IMR-90 (cell line): ENCODE measurements around the gene HEATR3. TPM values are rescaled to one million over a fixed set of nuclear protein-coding genes. Genes with fewer than 3 reads are reported as not detected.

ENCODE experiments used
- ATAC-seq: fragments of 200-7000 bp; cut with Tn5 transposase; 2 replicates; pipeline ENCODE4 v1.9.1; 2020; ENCODE audit warnings: low read depth, mild to moderate bottlenecking, moderate library complexity
- BruUV-seq: library from RNA; stranded (reverse); fragments of 400-500 nt; replicated peaks from 2 replicates; lab custom pipeline; 2021; lab: Mats Ljungman, UMichigan
- CTCF ChIA-PET: fragments of 300-600 bp; formaldehyde crosslinking; extraction: SDS; loops from one replicate; lab custom pipeline; 2021; ENCODE audit warnings: antibody characterized with exemption; lab: Yijun Ruan, JAX
- POLR2A ChIA-PET: fragments of 300-600 bp; sonication (Branson Sonifier 250); formaldehyde crosslinking; loops from one replicate; lab custom pipeline; 2022; ENCODE audit warnings: antibody characterized with exemption; ENCODE audit not compliant: unreplicated experiment; lab: Charles Lee
- DNase-seq: peaks from one replicate; pipeline ENCODE4 v3.0.0; 2013
- H2AFZ ChIP-seq: replicated peaks from 2 replicates; pipeline ENCODE3; 2013; ENCODE audit warnings: low read length, mild to moderate bottlenecking; ENCODE audit not compliant: poor library complexity
- H2AK5ac ChIP-seq: 2 replicates; pipeline ENCODE4 v1.6.1; 2013; ENCODE audit warnings: low read depth, low read length, inconsistent platforms
- H2AK9ac ChIP-seq: replicated peaks from 2 replicates; pipeline ENCODE3; 2013; ENCODE audit warnings: mild to moderate bottlenecking, low read depth, low read length, moderate library complexity; ENCODE audit not compliant: poor library complexity
- H2BK120ac ChIP-seq: 2 replicates; pipeline ENCODE4 v1.6.1; 2013; ENCODE audit warnings: low read depth, low read length, inconsistent platforms
- H2BK15ac ChIP-seq: 3 replicates; pipeline ENCODE4 v1.6.1; 2013; ENCODE audit warnings: low read depth, low read length, inconsistent platforms
- H2BK20ac ChIP-seq: 2 replicates; pipeline ENCODE4 v1.6.1; 2013; ENCODE audit warnings: low read depth, mild to moderate bottlenecking, inconsistent platforms, low read length, moderate library complexity
- H2BK5ac ChIP-seq: 2 replicates; pipeline ENCODE4 v1.6.1; 2013; ENCODE audit warnings: mild to moderate bottlenecking, low read depth, low read length, inconsistent platforms; ENCODE audit not compliant: poor library complexity, severe bottlenecking
- H3K14ac ChIP-seq: replicated peaks from 2 replicates; pipeline ENCODE4 v1.6.1; 2013; ENCODE audit warnings: low read depth, low read length, inconsistent platforms
- H3K18ac ChIP-seq: 2 replicates; pipeline ENCODE4 v1.6.1; 2013; ENCODE audit warnings: low read depth, low read length, control low read depth
- H3K23ac ChIP-seq: 2 replicates; pipeline ENCODE4 v1.6.1; 2013; ENCODE audit warnings: low read depth, low read length, inconsistent platforms
- H3K27ac ChIP-seq: 2 replicates; pipeline ENCODE4 v1.5.1; 2013; ENCODE audit warnings: mild to moderate bottlenecking, control low read depth, low read length; ENCODE audit not compliant: insufficient read depth
- H3K27me3 ChIP-seq: 2 replicates; pipeline ENCODE4 v1.6.1; 2013; ENCODE audit warnings: low read length; ENCODE audit not compliant: control insufficient read depth, insufficient read depth
- H3K36me3 ChIP-seq: 2 replicates; pipeline ENCODE4 v1.6.1; 2013; ENCODE audit warnings: low read length, mixed read lengths; ENCODE audit not compliant: control insufficient read depth, insufficient read depth
- H3K4ac ChIP-seq: 2 replicates; pipeline ENCODE4 v1.6.1; 2013; ENCODE audit warnings: low read depth, low read length, inconsistent platforms
- H3K4me1 ChIP-seq: 2 replicates; pipeline ENCODE4 v1.6.1; 2013; ENCODE audit warnings: low read length, mixed read lengths; ENCODE audit not compliant: control insufficient read depth, insufficient read depth
- H3K4me2 ChIP-seq: 2 replicates; pipeline ENCODE4 v1.6.1; 2013; ENCODE audit warnings: low read depth, mild to moderate bottlenecking, control low read depth, low read length, moderate library complexity
- H3K4me3 ChIP-seq: 2 replicates; pipeline ENCODE4 v1.5.1; 2013; ENCODE audit warnings: low read depth, mild to moderate bottlenecking, control low read depth, low read length, moderate library complexity; ENCODE audit not compliant: insufficient read depth
- H3K56ac ChIP-seq: 2 replicates; pipeline ENCODE4 v1.6.1; 2013; ENCODE audit warnings: low read length, inconsistent platforms; ENCODE audit not compliant: insufficient read depth; ENCODE audit errors: extremely low read depth
- H3K79me1 ChIP-seq, 2 experiments: 2 replicates each; pipeline ENCODE4 v1.6.1; 2013; ENCODE audit warnings: low read length in 2 of 2, inconsistent platforms in 1 of 2, low read depth in 1 of 2
- H3K9ac ChIP-seq: 2 replicates; pipeline ENCODE4 v1.6.1; 2013; ENCODE audit warnings: low read depth, low read length, control low read depth
- H3K9me1 ChIP-seq: 2 replicates; pipeline ENCODE4 v1.6.1; 2013; ENCODE audit warnings: low read length, inconsistent platforms; ENCODE audit not compliant: insufficient read depth
- H3K9me3 ChIP-seq: 2 replicates; pipeline ENCODE4 v1.6.1; 2013; ENCODE audit warnings: low read length; ENCODE audit not compliant: control insufficient read depth, insufficient read depth
- H4K20me1 ChIP-seq: 2 replicates; pipeline ENCODE4 v1.6.1; 2013; ENCODE audit warnings: low read length, inconsistent platforms; ENCODE audit not compliant: insufficient read depth
- H4K5ac ChIP-seq: 2 replicates; pipeline ENCODE4 v1.6.1; 2013; ENCODE audit warnings: mild to moderate bottlenecking, low read depth, low read length, control low read depth
- H4K8ac ChIP-seq, 2 experiments: 2 replicates each; pipeline ENCODE4 v1.6.1; 2013; ENCODE audit warnings: low read depth in 2 of 2, low read length in 2 of 2, control low read depth in 1 of 2, inconsistent platforms in 1 of 2
- H4K91ac ChIP-seq: 2 replicates; pipeline ENCODE4 v1.6.1; 2013; ENCODE audit warnings: low read depth, low read length, inconsistent platforms; ENCODE audit not compliant: insufficient read depth
- BHLHE40 ChIP-seq: fragments of 150-350 bp; IDR thresholded peaks from 2 replicates; pipeline ENCODE4 v1.6.1; 2016; ENCODE audit warnings: mild to moderate bottlenecking, low read depth, low read length
- CEBPB ChIP-seq: IDR thresholded peaks from 2 replicates; pipeline ENCODE4 v1.6.1; 2012; ENCODE audit warnings: low read depth, low read length, improper control_type of control experiment
- CHD1 ChIP-seq: IDR thresholded peaks from 2 replicates; pipeline ENCODE4 v1.6.1; 2012; ENCODE audit warnings: low read depth, low read length, improper control_type of control experiment
- ELK1 ChIP-seq: fragments of 150-350 bp; IDR thresholded peaks from 2 replicates; pipeline ENCODE4 v1.6.1; 2016; ENCODE audit warnings: low read depth, mild to moderate bottlenecking, low read length, moderate library complexity, borderline replicate concordance
- FOS ChIP-seq: fragments of 150-350 bp; IDR thresholded peaks from 2 replicates; pipeline ENCODE4 v1.6.1; 2016; ENCODE audit warnings: low read depth, low read length
- MAFK ChIP-seq: IDR thresholded peaks from 2 replicates; pipeline ENCODE4 v1.6.1; 2012; ENCODE audit warnings: low read depth, low read length, improper control_type of control experiment
- MAZ ChIP-seq: IDR thresholded peaks from 2 replicates; pipeline ENCODE4 v1.6.1; 2012; ENCODE audit warnings: low read depth, mild to moderate bottlenecking, low read length, improper control_type of control experiment, moderate library complexity, borderline replicate concordance
- MXI1 ChIP-seq: IDR thresholded peaks from 2 replicates; pipeline ENCODE4 v1.6.1; 2012; ENCODE audit warnings: low read depth, mild to moderate bottlenecking, low read length, moderate library complexity, borderline replicate concordance
- NFE2L2 ChIP-seq: fragments of 150-350 bp; IDR thresholded peaks from 2 replicates; pipeline ENCODE4 v1.6.1; 2016; ENCODE audit warnings: low read depth, mild to moderate bottlenecking, low read length
- POLR2A ChIP-seq: IDR thresholded peaks from 2 replicates; pipeline ENCODE4 v1.6.1; 2012; ENCODE audit warnings: mild to moderate bottlenecking, low read depth, low read length
- RAD21 ChIP-seq: IDR thresholded peaks from 2 replicates; pipeline ENCODE4 v1.6.1; 2012; ENCODE audit warnings: low read length, improper control_type of control experiment
- RCOR1 ChIP-seq: IDR thresholded peaks from 2 replicates; pipeline ENCODE4 v1.6.1; 2012; ENCODE audit warnings: mild to moderate bottlenecking, low read length, improper control_type of control experiment; ENCODE audit not compliant: insufficient replicate concordance
- RFX5 ChIP-seq: IDR thresholded peaks from 2 replicates; pipeline ENCODE4 v1.8.0; 2012; ENCODE audit warnings: low read depth, mild to moderate bottlenecking, low read length, moderate library complexity
- SMC3 ChIP-seq: fragments of 150-350 bp; IDR thresholded peaks from 2 replicates; pipeline ENCODE4 v1.6.1; 2016; ENCODE audit warnings: low read depth, mild to moderate bottlenecking, antibody characterized with exemption, low read length, moderate library complexity
- USF2 ChIP-seq: fragments of 150-350 bp; IDR thresholded peaks from 2 replicates; pipeline ENCODE4 v1.6.1; 2017; ENCODE audit warnings: mild to moderate bottlenecking, antibody characterized with exemption, low read length, low read depth
- WGBS, 2 experiments: methylation state at CpG; one replicate each; pipeline versions ENCODE4 v1.1.5 to v1.1.7; 2013; ENCODE audit warnings: missing lambda C conversion rate in 2 of 2; ENCODE audit not compliant: insufficient read length in 1 of 2; ENCODE audit errors: extremely low coverage in 2 of 2; 5-methylcytosine and 5-hydroxymethylcytosine counted together
- dilution Hi-C: fragments of 300-500 bp; cut with HindIII; formaldehyde crosslinking; loops from one replicate; pipeline ENCODE4 v1.14.3; 2018; ENCODE audit warnings: low sequenced_read_pairs; ENCODE audit not compliant: unreplicated experiment
- in situ Hi-C: fragments of 300-500 bp; cut with MboI; formaldehyde crosslinking; loops from 3 replicates; pipeline ENCODE4 v1.14.3; 2019; ENCODE audit warnings: low sequenced_read_pairs, inconsistent platforms, mixed read lengths
- intact Hi-C: fragments of 100-400 bp; cut with micrococcal nuclease; formaldehyde crosslinking; loops from 2 replicates; pipeline ENCODE4 v1.10.0; 2022
- polyA plus RNA-seq, 3 experiments: library from polyadenylated mRNA; depleted of rRNA; stranded (reverse); fragments of >200 nt; gene quantifications; 2 replicates each; pipeline ENCODE4 v1.2.3, GENCODE V29; 2012; ENCODE audit warnings: low replicate concordance in 1 of 3
- total RNA-seq: library from RNA; depleted of rRNA; stranded (reverse); fragments of >200 nt; gene quantifications from 2 replicates; pipeline ENCODE4 v1.2.3, GENCODE V29; 2012
- TF ChIP-seq, protein P1 (sequence below): conservative IDR thresholded peaks from 2 replicates; pipeline ENCODE4 v1.5.1; 2012; ENCODE audit warnings: mild to moderate bottlenecking, low read depth, low read length, improper control_type of control experiment

Gene HEATR3
- total and polyA plus RNA-seq, 2 of the 4 experiments (the other 2 are of a cell fraction): 9.4 to 21.1 TPM

DNA sequence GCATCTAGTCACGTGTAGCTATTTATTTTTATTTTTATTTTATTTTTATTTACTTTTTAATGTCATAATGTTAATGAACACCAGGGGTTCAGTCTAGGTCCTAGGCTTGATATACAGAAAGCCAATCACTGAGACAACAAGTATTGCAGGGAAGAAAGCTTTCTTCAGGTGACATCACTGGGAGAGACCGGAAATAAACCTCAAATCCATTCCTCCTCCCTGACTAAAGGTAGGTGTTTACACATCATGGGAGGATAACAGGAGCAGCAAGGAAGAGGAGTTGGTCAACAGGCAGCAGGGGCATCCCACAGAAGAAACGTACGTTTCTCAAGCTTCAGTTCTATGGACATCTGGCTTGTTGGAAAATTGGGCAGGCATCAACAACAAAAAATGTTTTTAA lies 9.5 kb upstream of the HEATR3 start:
- no peak overlapping the region for H2BK120ac ChIP-seq
- H3K23ac ChIP-seq: no peak overlapping the region
- H3K9me3 ChIP-seq: peaks cover 6% of the 10 kb centered on the region
- no peak overlapping the region for H2BK5ac ChIP-seq
- H4K91ac ChIP-seq: no peak overlapping the region
- H3K9me1 ChIP-seq: no peaks in the 10 kb centered on the region
- no peaks in the 10 kb centered on the region for H3K79me1 ChIP-seq
- no peak overlapping the region for H3K9ac ChIP-seq
- no peaks in the 10 kb centered on the region for H3K27me3 ChIP-seq
- ChIA-PET POLR2A (no interaction called here), CTCF (no interaction called here)
- H2AK5ac ChIP-seq: no peak overlapping the region
- TF ChIP-seq RAD21 (no peak), SMC3 (no peak), FOS (no peak), NFE2L2 (no peak), USF2 (no peak), BHLHE40 (no peak), RFX5 (no peak), MAZ (no peak), MXI1 (no peak), RCOR1 (no peak), ELK1 (no peak), CEBPB (no peak), CHD1 (no peak), POLR2A (no peak), MAFK (no peak)
- TF ChIP-seq, protein P1, sequence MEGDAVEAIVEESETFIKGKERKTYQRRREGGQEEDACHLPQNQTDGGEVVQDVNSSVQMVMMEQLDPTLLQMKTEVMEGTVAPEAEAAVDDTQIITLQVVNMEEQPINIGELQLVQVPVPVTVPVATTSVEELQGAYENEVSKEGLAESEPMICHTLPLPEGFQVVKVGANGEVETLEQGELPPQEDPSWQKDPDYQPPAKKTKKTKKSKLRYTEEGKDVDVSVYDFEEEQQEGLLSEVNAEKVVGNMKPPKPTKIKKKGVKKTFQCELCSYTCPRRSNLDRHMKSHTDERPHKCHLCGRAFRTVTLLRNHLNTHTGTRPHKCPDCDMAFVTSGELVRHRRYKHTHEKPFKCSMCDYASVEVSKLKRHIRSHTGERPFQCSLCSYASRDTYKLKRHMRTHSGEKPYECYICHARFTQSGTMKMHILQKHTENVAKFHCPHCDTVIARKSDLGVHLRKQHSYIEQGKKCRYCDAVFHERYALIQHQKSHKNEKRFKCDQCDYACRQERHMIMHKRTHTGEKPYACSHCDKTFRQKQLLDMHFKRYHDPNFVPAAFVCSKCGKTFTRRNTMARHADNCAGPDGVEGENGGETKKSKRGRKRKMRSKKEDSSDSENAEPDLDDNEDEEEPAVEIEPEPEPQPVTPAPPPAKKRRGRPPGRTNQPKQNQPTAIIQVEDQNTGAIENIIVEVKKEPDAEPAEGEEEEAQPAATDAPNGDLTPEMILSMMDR: no peak
- intact Hi-C loops (no loop called here), in situ Hi-C loops (no loop called here), dilution Hi-C loops (no loop called here)
- H3K27ac ChIP-seq: no peak overlapping the region
- H3K4ac ChIP-seq: no peak overlapping the region
- H3K56ac ChIP-seq: no peak overlapping the region
- no peak overlapping the region for H3K14ac ChIP-seq
- no peaks in the 10 kb centered on the region for H3K4me1 ChIP-seq
- no peak for DNase-seq
- no peaks in the 10 kb centered on the region for H3K36me3 ChIP-seq
- H4K8ac ChIP-seq: no peak overlapping the region
- WGBS, 2 experiments: no CpG with 5 or more reads among the region's 4 CpGs
- no peak for ATAC-seq
- no peak overlapping the region for H4K5ac ChIP-seq
- H2AFZ ChIP-seq: no peak overlapping the region
- no peak overlapping the region for H3K4me3 ChIP-seq
- no peaks in the 10 kb centered on the region for H4K20me1 ChIP-seq
- H2BK20ac ChIP-seq: no peak overlapping the region
- H3K4me2 ChIP-seq: no peak overlapping the region
- H2AK9ac ChIP-seq: no peak overlapping the region
- no peak overlapping the region for H3K18ac ChIP-seq
- no TSS peak for BruUV-seq
- no peak overlapping the region for H2BK15ac ChIP-seq
